Activated CD4-positive, alpha-beta T cell treated with anti-CD3 and anti-CD28 coated beads, Interleukin-10, Interleukin-2, amounts not matched to agents 100 ng/mL and 50 ng/mL, durations not matched to agents 16 hours and 8 hours (primary cell): ENCODE results near the gene LARP6.
"Not testable (repeated sequence)": the region's sequence is repeated elsewhere in the genome, so short reads cannot be mapped to it uniquely, and the experiment has no call there.

Experiments used
- DNase-seq: peaks from one replicate; pipeline ENCODE4 v3.0.0-alpha.2; 2020

Gene LARP6

DNA sequence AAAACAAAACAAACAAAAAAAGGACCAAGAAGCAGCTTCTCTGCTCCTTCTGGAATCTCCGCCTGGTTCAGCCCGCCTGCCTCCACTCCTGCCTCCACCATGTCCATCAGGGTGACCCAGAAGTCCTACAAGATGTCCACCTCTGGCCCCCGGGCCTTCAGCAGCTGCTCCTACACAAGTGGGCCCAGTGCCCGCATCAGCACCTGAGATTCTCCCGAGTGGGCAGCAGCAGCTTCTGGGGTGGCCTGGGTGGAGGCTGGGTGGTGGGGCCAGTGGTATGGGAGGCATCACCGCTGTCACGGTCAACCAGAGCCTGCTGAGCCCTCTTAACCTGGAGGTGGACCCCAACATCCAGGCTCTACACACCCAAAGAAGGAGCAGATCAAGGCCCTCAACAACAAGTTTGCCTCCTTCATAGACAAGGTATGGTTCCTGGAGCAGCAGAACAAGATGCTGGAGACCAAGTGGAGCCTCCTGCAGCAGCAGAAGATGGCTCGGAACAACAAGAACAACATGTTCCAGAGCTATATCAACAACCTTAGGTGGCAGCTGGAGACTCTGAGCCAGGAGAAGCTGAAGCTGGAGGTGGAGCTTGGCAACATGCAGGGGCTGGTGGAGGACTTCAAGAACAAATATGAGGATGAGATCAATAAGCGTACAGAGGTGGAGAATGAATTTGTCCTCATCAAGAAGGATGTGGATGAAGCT, 4.8 kb upstream of the LARP6 start:
- not testable (repeated sequence) for DNase-seq

DNA sequence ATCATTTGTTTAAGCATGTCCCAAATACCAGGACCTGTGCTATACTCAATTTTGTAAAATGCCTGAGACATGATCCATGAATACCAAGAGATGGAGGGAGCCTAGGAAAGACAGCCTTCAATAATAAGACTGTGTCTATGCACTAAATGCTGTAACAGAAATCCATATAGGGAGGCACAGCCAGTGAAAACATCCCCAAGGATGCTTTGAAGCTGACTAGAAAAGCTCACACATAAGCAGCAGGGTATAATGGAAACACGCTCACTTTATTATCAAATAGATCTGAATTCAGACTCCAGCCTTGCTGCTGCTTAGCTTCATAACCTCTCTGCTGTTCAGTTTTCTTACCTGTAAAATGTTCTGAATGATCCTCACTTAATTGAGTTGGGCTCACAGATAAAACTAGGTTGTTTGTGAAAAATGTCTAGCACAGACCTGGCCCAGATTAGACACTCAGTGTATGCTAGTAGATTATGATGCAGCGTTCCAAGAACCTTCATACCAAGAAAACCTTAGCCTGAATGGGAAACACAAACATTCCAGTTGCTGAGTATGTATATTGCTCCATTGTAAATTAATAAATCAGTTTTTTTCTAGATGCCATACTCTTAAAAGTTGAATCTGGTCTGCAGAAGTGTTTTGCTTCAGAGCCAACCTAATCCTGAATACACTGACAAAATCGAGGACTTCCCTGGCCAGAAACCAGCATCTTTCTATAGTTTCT, 3.8 kb upstream of the LARP6 start:
- DNase-seq = no peak

- no peak for DNase-seq
These were observed 3.1 kb upstream of the LARP6 start for GRCh38 chr15:70856884-70857561.

DNA sequence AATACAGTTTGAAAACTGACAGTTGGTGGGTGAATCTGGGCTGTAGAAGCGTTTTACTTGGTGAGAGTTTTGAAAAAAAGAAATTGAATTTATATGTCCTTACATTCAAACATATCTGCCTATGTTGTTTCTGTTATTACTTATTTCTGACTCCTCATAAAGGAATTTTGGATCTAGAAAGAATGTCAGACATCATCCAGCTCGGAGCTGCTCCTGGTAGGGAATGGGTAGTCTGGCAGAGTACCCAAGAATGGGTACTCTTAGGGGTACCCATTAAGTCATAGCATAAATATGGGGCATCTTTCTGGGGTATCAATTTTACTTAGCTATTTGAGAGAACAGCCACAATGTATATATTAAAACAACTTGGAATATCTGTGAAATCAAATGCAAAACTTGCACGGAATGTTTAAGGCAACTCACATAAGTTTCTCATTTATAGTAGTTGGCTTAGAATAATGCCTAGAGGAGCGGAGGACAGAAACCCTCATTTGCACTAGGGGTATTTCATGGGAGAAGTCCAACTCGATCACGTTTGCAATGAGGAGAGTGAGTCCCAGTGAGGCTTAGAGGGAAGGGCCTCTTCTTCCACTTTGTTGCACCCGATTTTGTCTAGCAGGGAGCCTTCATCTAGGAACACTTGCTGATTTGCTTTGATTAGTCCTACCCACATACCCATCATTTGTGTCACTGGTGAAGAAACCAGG, 2.4 kb upstream of the LARP6 start:
- DNase-seq = no peak

DNA sequence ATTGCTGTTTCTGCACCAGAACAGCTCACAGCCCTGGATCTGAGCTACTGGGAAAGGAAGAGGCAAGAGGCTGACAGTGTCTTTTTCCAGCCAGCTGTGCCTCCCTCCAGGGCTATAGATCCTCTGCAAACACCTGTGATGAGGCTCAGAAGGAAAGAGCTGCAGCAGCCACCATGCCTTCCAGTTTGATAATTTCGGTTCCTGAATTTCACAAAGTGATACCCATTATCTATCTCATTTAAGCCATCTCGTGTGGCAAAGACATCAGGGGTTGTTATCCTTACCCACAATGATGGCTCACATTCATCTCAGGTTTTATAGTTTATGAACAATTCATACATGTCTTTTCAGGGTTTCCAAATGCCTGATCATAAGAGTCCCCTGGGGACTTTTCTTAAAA, 1.8 kb upstream of the LARP6 start:
- no peak for DNase-seq

DNA sequence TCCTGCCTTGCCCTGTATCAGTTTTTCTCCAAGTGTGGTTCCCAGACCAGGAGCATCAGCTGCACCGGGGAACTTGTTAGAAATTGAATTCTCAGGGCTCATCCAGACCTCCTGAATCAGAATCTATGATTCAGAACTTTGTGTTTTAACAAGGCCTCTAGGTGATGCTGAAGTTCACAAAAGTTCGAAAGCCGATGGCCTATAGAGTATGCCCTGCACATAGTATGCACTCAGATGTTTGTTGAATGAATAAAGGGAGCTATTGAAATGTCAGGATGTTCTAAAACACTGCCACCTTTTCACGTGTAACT, 664 bp upstream of the LARP6 start:
- DNase-seq = no peak

DNA sequence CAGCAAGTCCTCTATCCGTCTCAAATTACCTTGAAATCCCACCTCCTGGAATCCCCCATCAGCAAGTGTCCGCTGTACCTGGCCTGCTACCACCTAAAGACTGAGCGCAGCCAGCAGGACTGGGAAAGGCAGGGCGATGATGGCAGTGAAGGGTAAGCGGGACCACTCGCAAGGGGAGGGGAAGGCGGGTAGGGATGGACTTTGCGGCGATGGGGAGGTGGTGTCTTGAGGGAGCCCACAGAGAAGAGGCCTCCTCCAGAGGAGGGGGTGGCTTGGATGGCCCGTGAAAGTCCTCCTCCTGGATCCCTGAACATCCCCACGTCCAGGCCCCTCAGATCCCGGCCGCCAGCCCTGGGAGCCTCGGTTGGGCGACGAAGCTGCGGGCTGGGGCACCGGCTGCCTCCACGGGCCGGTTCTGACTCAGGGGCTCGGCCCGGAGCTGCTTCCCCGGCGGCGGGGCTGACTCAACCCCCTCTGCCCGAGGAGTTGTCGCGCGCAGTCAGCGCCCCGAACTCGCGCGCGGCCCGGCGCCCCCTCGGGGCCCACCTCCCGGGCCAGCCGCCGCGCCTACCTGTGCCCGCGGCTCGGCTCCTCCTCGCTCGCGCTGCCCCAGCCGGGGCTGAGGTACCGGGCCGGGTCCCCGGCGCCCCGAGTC, 512 bp downstream of the LARP6 start:
- DNase-seq = no peak

- no peak for DNase-seq
These were observed 1.2 kb downstream of the LARP6 start for GRCh38 chr15:70852501-70853317.

DNA sequence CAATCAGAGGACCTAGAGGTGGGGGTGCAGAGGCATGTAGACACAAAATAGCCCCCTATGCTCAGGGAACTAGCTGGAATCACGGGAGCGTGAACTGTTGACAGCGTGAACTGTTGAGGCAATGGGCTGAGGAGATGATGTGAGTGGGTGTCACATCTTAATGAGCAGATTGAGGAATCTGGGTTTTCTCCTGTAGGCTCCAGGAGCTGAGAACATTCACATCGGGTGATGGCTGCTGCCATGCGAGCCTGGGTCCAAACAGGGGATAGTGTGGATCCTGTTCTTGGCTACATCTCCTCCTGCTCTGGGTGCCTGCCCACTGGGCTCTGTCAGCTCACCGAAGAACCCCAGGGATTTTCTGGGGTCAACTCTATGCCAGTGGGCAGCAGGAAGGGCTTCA, 2.1 kb downstream of the LARP6 start:
- no peak for DNase-seq

- DNase-seq = no peak
These were observed 8.2 kb downstream of the LARP6 start for GRCh38 chr15:70845602-70846360.

GRCh38 chr15:70837476-70837875, 16.5 kb downstream of the LARP6 start:
- no peak for DNase-seq

DNA sequence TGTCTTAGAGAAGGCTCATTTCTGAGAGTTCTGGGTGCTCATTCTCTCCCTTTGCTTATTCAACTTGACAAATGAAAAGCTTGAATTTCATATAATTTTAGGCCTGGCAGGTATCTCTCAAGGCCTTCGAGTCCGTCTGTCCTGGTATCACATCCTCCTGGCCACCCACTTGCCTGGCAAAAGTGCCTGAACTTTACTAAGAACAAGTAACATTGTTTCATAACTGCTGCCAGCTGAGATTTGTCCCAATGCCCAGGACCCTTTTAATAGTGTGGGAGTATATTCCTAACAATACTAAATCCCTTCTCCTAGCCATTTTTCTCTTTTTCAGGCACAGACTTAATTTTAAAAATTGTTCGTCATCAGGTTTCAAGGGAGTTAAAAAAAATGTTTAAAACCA, 18.1 kb downstream of the LARP6 start:
- DNase-seq = no peak

DNA sequence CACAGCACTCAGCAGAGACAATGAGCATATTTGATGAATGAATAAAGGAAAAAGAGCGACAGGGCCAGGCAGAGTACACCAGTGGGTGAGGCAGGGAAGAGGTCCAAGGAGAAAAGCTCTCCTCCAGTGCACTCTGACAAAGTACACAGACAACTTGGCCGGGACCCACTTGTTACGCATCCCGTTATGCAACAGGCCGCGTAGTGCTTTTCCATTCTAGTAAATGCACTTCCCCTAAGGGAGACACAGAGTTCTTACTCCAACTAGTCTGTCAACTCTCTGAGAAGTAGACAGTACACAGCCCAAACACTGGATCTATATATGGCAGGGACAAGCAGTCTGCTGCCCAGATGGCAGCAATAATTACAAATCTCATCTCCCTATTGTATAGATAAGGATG, 18.5 kb downstream of the LARP6 start:
- no peak for DNase-seq

- no peak for DNase-seq
These were observed 19.0 kb downstream of the LARP6 start for GRCh38 chr15:70834999-70835398.

GRCh38 chr15:70833861-70834765, 19.8 kb downstream of the LARP6 start:
- no peak for DNase-seq

DNA sequence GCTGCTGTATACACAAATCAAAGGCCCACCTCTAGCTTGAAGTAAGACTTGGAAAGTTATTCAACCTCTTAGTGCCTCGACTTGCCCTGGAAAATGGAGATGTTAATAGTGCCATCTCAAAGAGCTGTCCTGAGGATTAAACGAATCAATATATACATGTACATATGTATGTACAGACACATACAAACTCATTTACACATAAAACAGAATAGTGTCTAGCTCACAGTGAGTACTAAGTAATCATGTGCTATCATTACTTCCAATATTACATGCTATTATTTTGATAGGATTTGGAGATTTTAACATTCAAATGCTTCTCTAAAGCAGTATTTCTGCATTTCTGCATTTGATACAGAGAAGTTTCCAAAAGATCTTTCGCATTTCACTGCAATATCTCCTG, 20.5 kb downstream of the LARP6 start:
- no peak for DNase-seq

- DNase-seq = no peak
These were observed 21.8 kb downstream of the LARP6 start for GRCh38 chr15:70832176-70832575.

GRCh38 chr15:70831094-70831911, 22.7 kb downstream of the LARP6 start:
- no peak for DNase-seq

DNA sequence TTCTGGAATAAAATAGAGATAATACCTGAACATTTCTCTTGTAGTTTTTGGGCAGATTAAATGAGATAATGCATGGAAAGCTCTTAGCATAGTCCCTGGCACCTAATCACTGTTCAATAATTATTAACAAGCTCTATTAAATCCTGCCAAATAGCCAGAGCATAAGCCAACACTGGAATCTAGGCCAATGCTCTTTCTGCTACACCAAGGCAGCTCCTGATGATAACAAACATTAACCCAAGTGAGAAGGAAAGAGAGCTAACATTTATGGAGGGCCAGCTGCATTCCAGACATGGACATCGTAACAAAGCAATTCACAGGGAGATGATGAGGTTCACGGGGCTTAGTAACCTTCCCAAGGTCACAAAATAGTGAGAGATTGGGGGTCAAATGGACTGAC, 23.3 kb downstream of the LARP6 start:
- DNase-seq = no peak
